VCaP (cell line): ENCODE results near the gene CYP3A4.
"Not testable (repeated sequence)": the region's sequence is repeated elsewhere in the genome, so short reads cannot be mapped to it uniquely, and the experiment has no call there.

Experiments used
- H3K27ac ChIP-seq: fragments of 450-650 bp; 2 replicates; pipeline ENCODE4 v1.5.1; 2017
- CTCF ChIP-seq: fragments of 450-650 bp; conservative IDR thresholded peaks from 2 replicates; pipeline ENCODE4 v1.5.1; 2017; ENCODE audit warnings: mild to moderate bottlenecking, moderate library complexity

The CYP3A4 gene

GRCh38 chr7:99772565-99772964 is 11.4 kb downstream of the CYP3A4 start:
- H3K27ac ChIP-seq, result no peak overlapping the region
- no peak for TF ChIP-seq CTCF

GRCh38 chr7:99769494-99769893 is 14.5 kb downstream of the CYP3A4 start:
- H3K27ac ChIP-seq, result not testable (repeated sequence)

GRCh38 chr7:99768471-99768870 is 15.5 kb downstream of the CYP3A4 start:
- no peak for TF ChIP-seq CTCF
- no peak overlapping the region for H3K27ac ChIP-seq

GRCh38 chr7:99767662-99768061 is 16.3 kb downstream of the CYP3A4 start:
- no peak for TF ChIP-seq CTCF
- no peak overlapping the region for H3K27ac ChIP-seq

GRCh38 chr7:99766484-99767099 is 17.4 kb downstream of the CYP3A4 start:
- no peak overlapping the region for H3K27ac ChIP-seq
- no peak for TF ChIP-seq CTCF

- TF ChIP-seq CTCF, result no peak
- H3K27ac ChIP-seq, result no peak overlapping the region
Measured at GRCh38 chr7:99764478-99764877, 19.5 kb downstream of the CYP3A4 start.

GRCh38 chr7:99762680-99763327 is 21.2 kb downstream of the CYP3A4 start:
- H3K27ac ChIP-seq, result no peak overlapping the region
- no peak for TF ChIP-seq CTCF

GRCh38 chr7:99755085-99755484 is 28.9 kb downstream of the CYP3A4 start:
- H3K27ac ChIP-seq, result no peak overlapping the region
- TF ChIP-seq CTCF, result no peak
